Measurements from ENCODE around the gene MCTP1. TPM values are rescaled to one million over a fixed set of nuclear protein-coding genes. Genes with fewer than 3 reads are reported as not detected.

The MCTP1 gene
- total and polyA plus RNA-seq, 10 of the 15 experiments (the other 5 are each of a cell fraction or from before 2014, with no cell fraction given) = 12.6 to 45.9 (median 18.8) TPM

DNA sequence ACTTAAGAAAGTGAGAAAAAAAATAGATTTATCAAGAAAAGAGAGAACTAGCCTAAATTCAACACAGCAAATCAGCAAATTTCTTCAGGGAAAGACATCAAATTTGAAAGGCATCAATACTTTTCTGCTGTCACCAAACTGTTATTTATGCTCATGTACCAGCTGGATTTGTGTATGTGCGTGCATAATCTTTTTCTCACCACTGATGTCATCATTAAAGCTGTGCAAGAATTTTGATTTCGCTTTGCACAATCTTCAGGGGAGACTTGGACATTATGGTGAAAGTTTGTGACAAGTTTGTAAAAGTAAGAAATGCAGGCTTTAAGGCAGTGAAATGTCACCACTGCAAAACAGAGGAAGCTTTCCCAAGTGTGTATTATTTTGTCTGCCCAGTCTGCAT, 451.0 kb downstream of the MCTP1 start:
- no peak overlapping the region for H3K4me3 ChIP-seq
- H3K79me2 ChIP-seq (ENCODE audit: control insufficient read depth, insufficient read depth, low read length) = no peaks in the 10 kb centered on the region
- POLR2A ChIA-PET = no interaction called here
- TF ChIP-seq, protein P1, sequence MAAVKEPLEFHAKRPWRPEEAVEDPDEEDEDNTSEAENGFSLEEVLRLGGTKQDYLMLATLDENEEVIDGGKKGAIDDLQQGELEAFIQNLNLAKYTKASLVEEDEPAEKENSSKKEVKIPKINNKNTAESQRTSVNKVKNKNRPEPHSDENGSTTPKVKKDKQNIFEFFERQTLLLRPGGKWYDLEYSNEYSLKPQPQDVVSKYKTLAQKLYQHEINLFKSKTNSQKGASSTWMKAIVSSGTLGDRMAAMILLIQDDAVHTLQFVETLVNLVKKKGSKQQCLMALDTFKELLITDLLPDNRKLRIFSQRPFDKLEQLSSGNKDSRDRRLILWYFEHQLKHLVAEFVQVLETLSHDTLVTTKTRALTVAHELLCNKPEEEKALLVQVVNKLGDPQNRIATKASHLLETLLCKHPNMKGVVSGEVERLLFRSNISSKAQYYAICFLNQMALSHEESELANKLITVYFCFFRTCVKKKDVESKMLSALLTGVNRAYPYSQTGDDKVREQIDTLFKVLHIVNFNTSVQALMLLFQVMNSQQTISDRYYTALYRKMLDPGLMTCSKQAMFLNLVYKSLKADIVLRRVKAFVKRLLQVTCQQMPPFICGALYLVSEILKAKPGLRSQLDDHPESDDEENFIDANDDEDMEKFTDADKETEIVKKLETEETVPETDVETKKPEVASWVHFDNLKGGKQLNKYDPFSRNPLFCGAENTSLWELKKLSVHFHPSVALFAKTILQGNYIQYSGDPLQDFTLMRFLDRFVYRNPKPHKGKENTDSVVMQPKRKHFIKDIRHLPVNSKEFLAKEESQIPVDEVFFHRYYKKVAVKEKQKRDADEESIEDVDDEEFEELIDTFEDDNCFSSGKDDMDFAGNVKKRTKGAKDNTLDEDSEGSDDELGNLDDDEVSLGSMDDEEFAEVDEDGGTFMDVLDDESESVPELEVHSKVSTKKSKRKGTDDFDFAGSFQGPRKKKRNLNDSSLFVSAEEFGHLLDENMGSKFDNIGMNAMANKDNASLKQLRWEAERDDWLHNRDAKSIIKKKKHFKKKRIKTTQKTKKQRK (IDR thresholded peaks at IDR 0.05; ENCODE audit: low read depth, low read length) = no peak
- no peak for TF ChIP-seq RCOR1 (conservative IDR thresholded peaks at IDR 0.05; ENCODE audit: low read depth, low read length)
- no peak for TF ChIP-seq RAD21 (IDR thresholded peaks at IDR 0.05; ENCODE audit: insufficient read depth, low read depth, low read length)
- TF ChIP-seq NRF1 (conservative IDR thresholded peaks at IDR 0.05; ENCODE audit: low read depth, low read length) = no peak
- TF ChIP-seq ETV6 (conservative IDR thresholded peaks at IDR 0.05 in 1 of 2, IDR thresholded peaks at IDR 0.05 in 1 of 2; ENCODE audit: borderline replicate concordance in 1 of 2, low read depth in 1 of 2) = no peak
- TF ChIP-seq KDM1A (IDR thresholded peaks at IDR 0.05; ENCODE audit: borderline replicate concordance) = no peak
- TF ChIP-seq SUPT20H (IDR thresholded peaks at IDR 0.05; ENCODE audit: borderline replicate concordance, control insufficient read depth, low read depth, low read length) = no peak
- no peak for TF ChIP-seq IRF4 (IDR thresholded peaks at IDR 0.05; ENCODE audit: low read depth, low read length)
- TF ChIP-seq, protein P2, sequence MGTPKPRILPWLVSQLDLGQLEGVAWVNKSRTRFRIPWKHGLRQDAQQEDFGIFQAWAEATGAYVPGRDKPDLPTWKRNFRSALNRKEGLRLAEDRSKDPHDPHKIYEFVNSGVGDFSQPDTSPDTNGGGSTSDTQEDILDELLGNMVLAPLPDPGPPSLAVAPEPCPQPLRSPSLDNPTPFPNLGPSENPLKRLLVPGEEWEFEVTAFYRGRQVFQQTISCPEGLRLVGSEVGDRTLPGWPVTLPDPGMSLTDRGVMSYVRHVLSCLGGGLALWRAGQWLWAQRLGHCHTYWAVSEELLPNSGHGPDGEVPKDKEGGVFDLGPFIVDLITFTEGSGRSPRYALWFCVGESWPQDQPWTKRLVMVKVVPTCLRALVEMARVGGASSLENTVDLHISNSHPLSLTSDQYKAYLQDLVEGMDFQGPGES (IDR thresholded peaks at IDR 0.05) = no peak
- no peak for TF ChIP-seq CHD4 (IDR thresholded peaks at IDR 0.05)
- TF ChIP-seq, protein P3, sequence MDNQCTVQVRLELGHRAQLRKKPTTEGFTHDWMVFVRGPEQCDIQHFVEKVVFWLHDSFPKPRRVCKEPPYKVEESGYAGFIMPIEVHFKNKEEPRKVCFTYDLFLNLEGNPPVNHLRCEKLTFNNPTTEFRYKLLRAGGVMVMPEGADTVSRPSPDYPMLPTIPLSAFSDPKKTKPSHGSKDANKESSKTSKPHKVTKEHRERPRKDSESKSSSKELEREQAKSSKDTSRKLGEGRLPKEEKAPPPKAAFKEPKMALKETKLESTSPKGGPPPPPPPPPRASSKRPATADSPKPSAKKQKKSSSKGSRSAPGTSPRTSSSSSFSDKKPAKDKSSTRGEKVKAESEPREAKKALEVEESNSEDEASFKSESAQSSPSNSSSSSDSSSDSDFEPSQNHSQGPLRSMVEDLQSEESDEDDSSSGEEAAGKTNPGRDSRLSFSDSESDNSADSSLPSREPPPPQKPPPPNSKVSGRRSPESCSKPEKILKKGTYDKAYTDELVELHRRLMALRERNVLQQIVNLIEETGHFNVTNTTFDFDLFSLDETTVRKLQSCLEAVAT (IDR thresholded peaks at IDR 0.05) = no peak
- no peak for TF ChIP-seq FOS (IDR thresholded peaks at IDR 0.05; ENCODE audit: borderline replicate concordance, extremely low read depth, insufficient read length)
- no peak for TF ChIP-seq FOXK2 (IDR thresholded peaks at IDR 0.05)
- no peak for TF ChIP-seq BCL11A (IDR thresholded peaks at IDR 0.05; ENCODE audit: low read depth, low read length)
- TF ChIP-seq MYC (IDR thresholded peaks at IDR 0.05; ENCODE audit: insufficient read depth, insufficient read length, insufficient replicate concordance, low read length, severe bottlenecking) = no peak
- TF ChIP-seq, protein P4, sequence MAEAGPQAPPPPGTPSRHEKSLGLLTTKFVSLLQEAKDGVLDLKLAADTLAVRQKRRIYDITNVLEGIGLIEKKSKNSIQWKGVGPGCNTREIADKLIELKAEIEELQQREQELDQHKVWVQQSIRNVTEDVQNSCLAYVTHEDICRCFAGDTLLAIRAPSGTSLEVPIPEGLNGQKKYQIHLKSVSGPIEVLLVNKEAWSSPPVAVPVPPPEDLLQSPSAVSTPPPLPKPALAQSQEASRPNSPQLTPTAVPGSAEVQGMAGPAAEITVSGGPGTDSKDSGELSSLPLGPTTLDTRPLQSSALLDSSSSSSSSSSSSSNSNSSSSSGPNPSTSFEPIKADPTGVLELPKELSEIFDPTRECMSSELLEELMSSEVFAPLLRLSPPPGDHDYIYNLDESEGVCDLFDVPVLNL (IDR thresholded peaks at IDR 0.05; ENCODE audit: low read depth, low read length) = no peak
- TF ChIP-seq YBX1 (IDR thresholded peaks at IDR 0.05) = no peak
- no peak for TF ChIP-seq CBFB (IDR thresholded peaks at IDR 0.05; ENCODE audit: low read depth)
- SMC1A ChIA-PET (ENCODE audit: uncharacterized antibody, unreplicated experiment) = interaction anchor here (0.8 to 1.3 kb wide), 2 partner anchors 84 to 254 kb away, joined by 3 to 4 read pairs; no protein-coding TSS in a partner anchor
- no peaks in the 10 kb centered on the region for H3K4me1 ChIP-seq (ENCODE audit: control insufficient read depth, insufficient read depth, low read length)
- H3K27ac ChIP-seq (ENCODE audit: control insufficient read depth, insufficient read depth) = no peak overlapping the region
- ATAC-seq = no peak
- RAD21 ChIA-PET (ENCODE audit: unreplicated experiment) = no interaction called here
- no peak for FAIRE-seq
- H3K4me2 ChIP-seq (ENCODE audit: control insufficient read depth, insufficient read depth) = no peak overlapping the region
- no peak for DNase-seq (ENCODE audit: low read depth, low spot score)
- CTCF ChIA-PET = interaction anchor here (1.2 to 5.7 kb wide), 4 partner anchors 8 to 76 kb away, joined by 3 to 33 read pairs (median 4); no protein-coding TSS in a partner anchor
- H4K20me1 ChIP-seq (ENCODE audit: control insufficient read depth, insufficient read depth) = no peaks in the 10 kb centered on the region
- no TSS peak for BruUV-seq (replicated peaks)
- H2AFZ ChIP-seq (ENCODE audit: control insufficient read depth, low read depth, low read length) = no peak overlapping the region
- no peaks in the 10 kb centered on the region; a peak in 1 of 4 replicates for H3K36me3 ChIP-seq (ENCODE audit: control insufficient read depth in 2 of 2, insufficient read depth in 2 of 2, low read length in 1 of 2)
- H3K9me3 ChIP-seq (replicated peaks; ENCODE audit: control insufficient read depth, insufficient read depth, low read length) = no peaks in the 10 kb centered on the region
- no peaks in the 10 kb centered on the region for H3K27me3 ChIP-seq (replicated peaks in 1 of 2; ENCODE audit: control insufficient read depth in 2 of 2, insufficient read depth in 2 of 2, low read length in 1 of 2)
- intact Hi-C loops (cut with micrococcal nuclease; ENCODE audit: unreplicated experiment) (no loop called here), in situ Hi-C loops (cut with MboI) (no loop called here)
- H3K9ac ChIP-seq (ENCODE audit: control insufficient read depth, insufficient read depth, low read length) = no peak overlapping the region
- WGBS (ENCODE audit: insufficient coverage, insufficient replicate concordance, low lambda C conversion rate, missing lambda C conversion rate) = 37% methylated on average over 2 of the region's 2 CpGs

Measured in GM12878 (cell line).